Ectodermal cell (in vitro differentiated cells): Measurements from ENCODE around the gene BCL7C.

Experiments used
- H3K27ac ChIP-seq: 2 replicates; pipeline ENCODE4 v1.7.0; 2013; ENCODE audit warnings: mild to moderate bottlenecking, low read depth, low read length; ENCODE audit not compliant: insufficient read depth, poor library complexity, severe bottlenecking
- H3K27me3 ChIP-seq: 2 replicates; pipeline ENCODE4 v1.7.0; 2013; ENCODE audit warnings: mild to moderate bottlenecking, low read length; ENCODE audit not compliant: insufficient read depth, control insufficient read depth, poor library complexity, severe bottlenecking
- H3K36me3 ChIP-seq: one replicate; pipeline ENCODE4 v1.7.0; 2013; ENCODE audit warnings: low read length; ENCODE audit not compliant: control insufficient read depth, insufficient read depth
- H3K4me1 ChIP-seq: one replicate; pipeline ENCODE4 v1.7.0; 2013; ENCODE audit warnings: low read length; ENCODE audit not compliant: control insufficient read depth, insufficient read depth
- H3K4me3 ChIP-seq: 2 replicates; pipeline ENCODE4 v1.7.0; 2013; ENCODE audit warnings: low read depth, low read length, control low read depth; ENCODE audit not compliant: insufficient read depth
- H3K9me3 ChIP-seq: 2 replicates; pipeline ENCODE4 v1.7.0; 2013; ENCODE audit warnings: mild to moderate bottlenecking, low read length, moderate library complexity; ENCODE audit not compliant: control insufficient read depth
- WGBS, 2 experiments: methylation state at CpG; one replicate each; pipeline ENCODE4 v1.1.7; 2013; ENCODE audit warnings: missing lambda C conversion rate in 2 of 2; 5-methylcytosine and 5-hydroxymethylcytosine counted together

The BCL7C gene

DNA sequence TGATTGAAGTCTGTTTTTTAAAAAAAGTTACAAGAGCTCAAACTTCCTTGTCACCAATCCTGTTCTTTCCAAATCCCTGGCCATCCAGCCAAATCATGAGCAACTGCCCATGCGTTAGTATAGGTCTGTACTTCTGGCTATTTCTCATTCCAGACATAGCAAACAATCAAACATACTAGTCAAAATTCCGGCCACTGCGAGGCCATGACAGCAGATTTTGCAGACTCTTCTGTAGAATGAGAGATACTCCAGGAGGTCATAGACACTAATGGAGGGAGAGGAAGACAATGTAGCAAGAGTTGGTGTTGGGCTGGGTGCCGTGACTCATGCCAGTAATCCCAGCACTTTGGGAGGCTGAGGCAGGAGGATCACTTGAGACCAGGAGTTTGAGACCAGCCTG lies 50.9 kb downstream of the BCL7C start:
- Histone ChIP-seq H3K27ac (no peak overlapping the region), H3K27me3 (no peaks in the 10 kb centered on the region), H3K9me3 (no peaks in the 10 kb centered on the region), H3K36me3 (no peaks in the 10 kb centered on the region), H3K4me3 (no peak overlapping the region), H3K4me1 (no peaks in the 10 kb centered on the region)
- WGBS, 2 experiments = 93 to 95% methylated on average over 4 of the region's 4 CpGs

DNA sequence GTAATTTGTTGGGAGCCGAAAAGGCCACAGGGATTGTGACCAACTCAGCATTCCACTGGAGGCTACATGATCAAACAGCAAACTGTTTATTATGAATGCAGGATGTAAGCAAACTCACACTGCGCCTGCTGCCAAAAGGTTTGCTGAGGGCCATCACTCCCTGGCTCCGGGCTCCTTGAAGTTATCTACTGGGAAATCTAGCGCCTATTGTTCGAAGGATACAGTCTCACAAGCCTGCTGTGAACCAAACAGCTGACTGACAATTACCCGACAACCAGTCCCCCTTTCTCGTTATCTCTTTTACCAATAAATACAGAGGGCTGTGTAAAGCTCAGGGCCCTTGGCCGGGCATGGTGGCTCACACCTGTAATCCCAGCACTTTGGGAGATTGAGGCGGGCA lies 52.5 kb downstream of the BCL7C start:
- Histone ChIP-seq H3K4me3 (no peak overlapping the region), H3K27me3 (no peaks in the 10 kb centered on the region), H3K9me3 (no peaks in the 10 kb centered on the region), H3K27ac (no peak overlapping the region), H3K36me3 (no peaks in the 10 kb centered on the region), H3K4me1 (no peaks in the 10 kb centered on the region)
- WGBS, 2 experiments = 91 to 94% methylated on average over 9 of the region's 9 CpGs

DNA sequence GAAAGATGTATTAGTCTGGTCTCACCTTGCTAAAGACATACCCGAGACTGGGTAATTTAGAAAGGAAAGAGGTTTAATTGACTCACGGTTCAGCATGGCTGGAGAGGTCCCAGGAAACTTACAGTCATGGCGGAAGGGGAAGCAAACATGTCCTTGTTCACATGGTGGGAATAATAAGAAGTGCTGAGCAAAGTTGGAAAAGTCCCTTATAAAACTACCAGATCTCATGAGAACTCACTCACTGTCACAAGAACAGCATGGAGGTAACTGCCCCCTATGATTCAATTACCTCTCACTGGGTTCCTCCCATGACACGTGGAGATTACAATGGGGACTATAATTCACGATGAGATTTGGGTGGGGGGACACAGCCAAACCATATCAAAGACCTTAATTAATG lies 53.3 kb downstream of the BCL7C start:
- Histone ChIP-seq H3K4me1 (no peaks in the 10 kb centered on the region), H3K27me3 (no peaks in the 10 kb centered on the region), H3K36me3 (no peaks in the 10 kb centered on the region), H3K9me3 (no peaks in the 10 kb centered on the region), H3K27ac (no peak overlapping the region), H3K4me3 (no peak overlapping the region)
- 89 to 93% methylated on average over 5 of the region's 5 CpGs for WGBS, 2 experiments

DNA sequence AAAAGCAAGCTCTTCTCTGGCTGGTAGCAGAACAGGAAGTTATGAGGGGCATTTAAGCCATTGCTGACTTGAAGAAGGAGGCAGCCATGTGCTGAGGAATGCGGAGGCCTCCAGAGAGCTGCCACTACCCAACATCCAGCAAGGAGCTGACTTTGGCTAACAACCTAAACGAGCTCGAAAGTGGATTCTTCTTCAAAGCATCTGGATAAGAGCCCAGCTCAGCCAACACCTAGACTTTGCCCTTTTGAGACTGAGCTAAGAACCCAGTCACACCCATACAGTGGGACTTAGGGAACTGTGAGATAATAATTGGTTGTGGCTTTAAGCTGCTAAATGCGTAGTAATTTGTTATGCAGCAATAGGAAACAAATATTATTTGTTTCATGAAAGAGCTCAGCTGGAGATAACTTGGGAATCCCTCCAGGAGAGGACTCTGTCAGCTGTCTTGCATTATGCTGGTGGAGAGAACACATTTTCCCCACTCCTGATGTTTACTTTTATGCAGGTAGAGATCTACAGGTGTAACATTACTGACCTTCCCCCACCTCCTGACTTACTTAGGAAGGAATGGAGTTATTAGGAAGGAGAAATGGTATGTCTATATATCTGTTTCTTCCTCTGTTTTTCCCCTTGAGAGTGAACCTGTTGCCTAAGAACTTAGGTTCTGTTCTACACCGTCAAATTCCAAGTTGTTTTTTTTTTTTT lies 54.2 kb downstream of the BCL7C start:
- Histone ChIP-seq H3K27me3 (no peaks in the 10 kb centered on the region), H3K9me3 (no peaks in the 10 kb centered on the region), H3K36me3 (no peaks in the 10 kb centered on the region), H3K4me1 (no peaks in the 10 kb centered on the region), H3K27ac (no peak overlapping the region), H3K4me3 (no peak overlapping the region)
- WGBS, 2 experiments = 84 to 87% methylated on average over 5 of the region's 5 CpGs

GRCh38 chr16:30838876-30839471 lies 54.9 kb downstream of the BCL7C start:
- Histone ChIP-seq H3K36me3 (no peaks in the 10 kb centered on the region), H3K9me3 (no peaks in the 10 kb centered on the region), H3K27ac (no peak overlapping the region), H3K4me1 (no peaks in the 10 kb centered on the region), H3K4me3 (no peak overlapping the region), H3K27me3 (no peaks in the 10 kb centered on the region)
- WGBS, 2 experiments = 83 to 89% methylated on average over 3 of the region's 3 CpGs

DNA sequence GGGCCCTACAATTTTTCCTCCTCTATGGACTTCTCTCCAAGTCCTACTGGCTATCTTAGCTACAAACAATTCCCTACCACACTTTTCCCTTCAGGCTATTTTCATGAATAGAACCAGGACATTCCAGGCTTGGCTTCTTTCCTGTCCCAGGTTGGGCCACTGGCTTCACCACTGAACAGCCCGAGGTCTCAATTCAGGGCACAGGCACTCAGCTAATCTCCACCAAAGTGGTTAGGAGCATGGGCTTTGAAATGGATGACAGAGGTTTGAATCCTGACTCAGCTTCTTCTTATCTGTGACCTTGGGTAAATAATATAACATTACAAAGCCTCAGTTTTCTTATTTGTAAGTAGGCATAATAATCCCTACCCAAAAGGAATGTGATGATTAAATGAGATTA lies 56.0 kb downstream of the BCL7C start:
- Histone ChIP-seq H3K27me3 (no peaks in the 10 kb centered on the region), H3K9me3 (no peaks in the 10 kb centered on the region), H3K36me3 (no peaks in the 10 kb centered on the region), H3K27ac (no peak overlapping the region), H3K4me3 (no peak overlapping the region), H3K4me1 (no peaks in the 10 kb centered on the region)
- 79 to 85% methylated on average over 1 of the region's 1 CpG for WGBS, 2 experiments
